Neural progenitor cell (in vitro differentiated cells): ENCODE measurements around the gene WDR74.

Experiments used
- CTCF ChIP-seq: fragments of 200-600 bp; sonication (generic); IDR thresholded peaks from 2 replicates; pipeline ENCODE4 v1.5.1; 2017; ENCODE audit warnings: antibody characterized with exemption, mild to moderate bottlenecking
- EZH2 ChIP-seq: fragments of 200-600 bp; sonication (generic); IDR thresholded peaks from 2 replicates; pipeline ENCODE4 v1.6.1; 2017; ENCODE audit warnings: antibody characterized with exemption, mild to moderate bottlenecking, moderate library complexity
- EZH2phosphoT487 ChIP-seq: fragments of 200-600 bp; sonication (generic); IDR thresholded peaks from 2 replicates; pipeline ENCODE4 v1.6.1; 2017; ENCODE audit warnings: antibody characterized with exemption

DNA sequence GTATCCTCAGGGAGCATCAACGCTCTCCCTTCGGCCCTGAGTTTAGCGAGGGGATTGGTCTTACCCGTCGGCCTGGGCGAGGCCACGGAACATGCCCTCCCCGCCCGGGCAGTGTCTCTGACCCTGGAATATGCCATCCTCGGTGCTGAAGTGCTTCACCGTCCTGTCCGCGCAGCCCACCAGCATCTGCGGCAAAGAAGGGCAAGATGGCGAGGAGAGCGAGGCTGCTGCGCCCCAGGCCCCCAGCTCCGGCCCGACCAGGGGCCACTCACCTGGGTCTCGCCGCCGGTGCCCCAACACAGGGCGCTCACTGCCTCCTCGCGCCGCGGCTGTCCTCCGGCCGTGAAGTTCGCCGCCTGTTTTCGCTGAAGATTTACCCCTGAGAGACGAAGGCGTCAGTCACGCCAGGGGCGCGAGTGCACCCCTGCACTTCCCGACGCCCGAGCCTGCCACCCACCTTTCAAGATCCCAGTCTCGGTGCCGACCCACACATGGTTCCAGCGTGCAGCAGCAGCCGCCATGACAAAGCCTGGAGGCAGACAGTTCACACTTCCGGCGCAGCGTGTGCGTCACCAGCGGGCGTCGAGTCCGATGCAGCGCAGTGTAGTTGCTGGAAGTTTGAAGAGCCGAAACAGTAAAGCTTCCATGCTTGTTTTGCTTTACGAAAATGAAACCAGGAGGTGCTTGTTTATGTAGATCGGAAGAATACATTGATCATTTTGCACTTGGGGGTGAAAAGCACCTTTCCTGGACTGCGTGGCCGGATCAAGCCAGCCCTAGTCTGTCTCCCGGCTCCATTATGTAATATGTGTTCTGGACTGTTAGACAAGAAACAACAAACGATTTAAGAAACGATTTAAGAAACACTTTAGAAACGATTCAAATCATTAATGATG, at the start of gene WDR74:
- no peak for TF ChIP-seq CTCF
- no peak for TF ChIP-seq EZH2phosphoT487
- no peak for TF ChIP-seq EZH2
